DMS53 treated with DMSO at 0.1 percent for 48 hours (cell line): ENCODE measurements around the gene INPP4A.
A peak's percentile ranks its signal among the peaks of the same experiment; 100 is the strongest.

Experiments
- DNase-seq: peaks from one replicate; lab custom pipeline; 2025; ENCODE audit not compliant: unreplicated experiment; lab: John Stamatoyannopoulos, UW

INPP4A gene

GRCh38 chr2:98558852-98559530 lies 114.3 kb downstream of the INPP4A start:
- no peak for DNase-seq

DNA sequence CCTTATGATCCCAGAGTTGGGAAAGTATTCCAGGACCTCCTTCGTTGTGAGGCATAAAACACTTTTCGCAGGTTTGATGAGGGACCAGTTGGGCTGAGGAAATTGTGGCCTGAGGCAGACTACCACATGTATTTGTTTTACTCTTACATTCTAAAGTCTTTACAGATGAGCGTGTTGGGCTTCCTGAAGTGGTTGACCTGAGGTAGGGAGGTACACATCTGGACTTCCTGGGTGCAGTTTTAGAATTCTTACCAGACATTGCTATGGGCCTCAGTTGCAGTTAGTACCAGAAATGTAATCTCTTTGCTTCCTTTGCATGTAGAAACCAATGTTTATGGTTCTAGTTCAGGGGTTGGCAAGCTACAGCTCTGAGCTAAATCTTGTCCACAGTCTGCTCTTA lies 114.9 kb downstream of the INPP4A start:
- no peak for DNase-seq

DNA sequence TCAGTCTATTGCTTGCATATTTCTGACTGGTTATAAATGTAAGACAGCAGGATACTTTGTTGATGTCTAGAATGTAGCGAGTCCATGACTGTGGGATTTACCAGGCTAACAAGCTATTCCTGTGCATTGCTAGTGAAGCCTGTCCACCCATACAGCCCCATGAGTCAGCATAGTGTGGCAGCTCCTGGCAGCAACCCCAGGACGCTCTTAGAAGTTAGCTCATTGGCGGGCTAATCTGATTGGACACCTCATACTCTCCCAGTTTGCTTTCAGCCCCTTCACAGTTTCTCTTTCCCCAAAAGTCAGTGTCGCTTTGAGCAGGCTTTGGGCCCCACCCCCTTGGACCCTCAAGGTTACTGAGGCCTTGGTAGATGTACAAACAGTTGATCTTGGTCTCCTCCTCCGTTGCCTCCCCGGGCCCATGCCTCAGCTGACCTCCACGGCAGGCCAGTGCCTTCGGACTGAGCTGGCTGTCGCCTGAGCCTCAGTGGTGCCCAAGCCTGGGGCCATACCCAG lies 115.7 kb downstream of the INPP4A start:
- no peak for DNase-seq

GRCh38 chr2:98561018-98561417 lies 116.4 kb downstream of the INPP4A start:
- DNase-seq, result no peak

- DNase-seq, result no peak
Measured at GRCh38 chr2:98561902-98562695, 117.4 kb downstream of the INPP4A start.

DNA sequence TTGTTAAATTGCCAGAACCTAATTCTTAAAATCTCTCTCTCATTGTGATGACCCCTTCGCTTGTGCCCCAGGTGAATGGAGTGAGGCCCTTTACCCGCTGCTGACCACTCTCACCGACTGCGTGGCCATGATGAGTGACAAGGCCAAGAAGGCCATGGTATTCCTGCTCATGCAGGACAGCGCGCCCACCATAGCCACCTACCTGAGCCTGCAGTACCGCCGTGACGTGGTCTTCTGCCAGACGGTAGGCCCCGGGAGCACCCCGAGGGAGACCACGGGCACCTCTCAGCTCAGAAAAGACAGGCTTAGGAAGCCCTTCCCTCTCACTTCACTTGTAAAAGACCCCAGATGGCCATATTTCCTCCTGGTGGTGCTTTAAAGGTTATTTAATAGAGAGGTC lies 118.7 kb downstream of the INPP4A start:
- DNase-seq, result no peak

DNA sequence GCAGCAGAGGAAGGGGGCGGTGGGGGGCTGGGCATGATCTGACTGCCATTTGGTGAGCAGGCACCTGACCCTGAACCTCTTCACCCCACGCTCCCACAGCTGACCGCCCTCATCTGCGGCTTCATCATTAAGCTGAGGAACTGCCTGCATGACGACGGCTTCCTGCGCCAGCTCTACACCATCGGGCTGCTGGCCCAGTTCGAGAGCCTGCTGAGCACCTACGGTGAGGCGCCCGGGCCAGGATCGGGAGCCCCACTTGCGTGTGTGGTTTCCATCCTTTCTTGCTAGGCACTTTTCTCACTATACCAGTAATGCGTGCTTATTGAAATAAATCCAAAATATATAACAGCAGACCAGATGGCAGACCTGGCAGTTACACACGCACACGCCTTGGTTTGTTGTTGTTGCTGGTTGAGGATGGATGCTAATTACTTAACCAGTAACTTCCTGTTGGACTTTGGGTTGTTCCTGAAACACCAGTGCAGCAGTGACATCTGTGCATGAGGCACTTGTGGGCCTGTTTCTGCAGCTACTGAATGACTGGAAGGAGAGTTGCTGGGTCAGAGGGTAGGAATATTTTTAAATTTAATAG lies 120.0 kb downstream of the INPP4A start:
- no peak for DNase-seq

- DNase-seq, result no peak
Measured at GRCh38 chr2:98565286-98565860, 120.7 kb downstream of the INPP4A start.

- DNase-seq, result no peak
Measured at GRCh38 chr2:98565941-98566340, 121.3 kb downstream of the INPP4A start.

GRCh38 chr2:98568161-98568956 lies 123.7 kb downstream of the INPP4A start:
- no peak for DNase-seq

- peak; percentile 35 for DNase-seq
Measured at GRCh38 chr2:98569197-98569793, 124.6 kb downstream of the INPP4A start.

GRCh38 chr2:98569915-98570314 lies 125.3 kb downstream of the INPP4A start:
- DNase-seq, result no peak

- no peak for DNase-seq
Measured at GRCh38 chr2:98570356-98570755, 125.7 kb downstream of the INPP4A start.

DNA sequence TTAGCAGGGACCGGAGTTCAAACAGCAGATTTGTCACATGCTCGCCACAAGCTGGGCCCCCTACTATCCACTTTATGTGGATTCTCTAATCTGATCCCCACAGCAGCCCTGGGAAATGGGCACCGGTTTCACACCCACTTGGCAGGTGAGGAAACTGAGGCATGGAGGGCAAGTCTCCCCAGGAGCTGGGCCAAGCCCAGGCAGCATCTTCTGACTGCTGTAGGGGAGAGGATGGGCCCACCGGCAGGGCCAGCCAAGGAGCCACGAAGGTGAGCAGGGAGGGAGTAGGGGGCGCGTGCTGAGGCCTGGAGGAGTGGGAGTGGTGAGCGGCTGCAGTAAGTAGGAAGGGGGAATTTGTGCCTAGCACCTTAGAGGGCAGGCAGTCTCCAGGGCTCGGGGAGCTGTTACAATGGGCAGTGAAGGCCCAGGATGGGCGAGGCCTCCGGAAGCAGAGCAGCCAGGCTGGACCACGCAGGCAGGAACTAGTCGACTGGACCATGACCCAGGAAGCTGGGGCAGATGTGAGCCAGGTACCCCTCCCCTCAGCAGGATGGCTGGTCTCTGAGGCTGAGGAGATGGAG lies 126.6 kb downstream of the INPP4A start:
- DNase-seq, result no peak

GRCh38 chr2:98571796-98572195 lies 127.1 kb downstream of the INPP4A start:
- DNase-seq, result no peak

DNA sequence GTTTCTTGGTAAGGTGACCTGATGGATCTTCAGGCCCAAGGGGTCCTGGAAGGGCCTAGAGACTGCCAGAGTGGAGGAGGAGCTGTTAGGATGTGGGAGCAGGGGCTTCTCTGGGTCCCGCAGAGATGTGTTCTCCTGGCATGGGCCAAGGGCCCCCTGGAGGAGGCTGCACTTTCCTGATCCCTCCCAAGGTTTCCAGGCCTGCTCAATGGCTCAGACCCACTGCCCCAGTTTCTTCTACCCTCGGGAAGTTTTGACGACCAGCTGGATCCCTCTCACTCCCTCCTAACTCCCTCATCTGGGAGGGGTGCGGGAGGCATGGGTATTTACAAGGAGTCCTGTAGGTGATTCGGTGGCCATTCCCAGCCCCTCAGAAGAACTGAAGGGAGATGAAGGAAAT lies 127.6 kb downstream of the INPP4A start:
- DNase-seq, result no peak

GRCh38 chr2:98572676-98573075 lies 128.0 kb downstream of the INPP4A start:
- DNase-seq, result no peak

GRCh38 chr2:98573426-98573825 lies 128.8 kb downstream of the INPP4A start:
- no peak for DNase-seq

GRCh38 chr2:98576666-98577312 lies 132.1 kb downstream of the INPP4A start:
- no peak for DNase-seq

- DNase-seq, result no peak
Measured at GRCh38 chr2:98577313-98577712, 132.7 kb downstream of the INPP4A start.
